SU-DHL-6 (cell line): ENCODE results near the gene SETD4.

Experiments
- H2AFZ ChIP-seq: fragments of 200-600 bp; sonication (generic); 2 replicates; pipeline ENCODE4 v1.6.1; 2014; ENCODE audit warnings: low read depth, mild to moderate bottlenecking, moderate library complexity, mixed read lengths, antibody characterized with exemption, low read length; ENCODE audit not compliant: severe bottlenecking
- H3F3A ChIP-seq: fragments of 200-600 bp; shearing (Covaris generic); 2 replicates; pipeline ENCODE4 v1.6.0; 2016; ENCODE audit warnings: antibody characterized with exemption, mild to moderate bottlenecking; ENCODE audit not compliant: insufficient read depth
- H3K27ac ChIP-seq: fragments of 200-600 bp; sonication (generic); 2 replicates; pipeline ENCODE4 v1.5.1; 2016; ENCODE audit warnings: low read depth, mild to moderate bottlenecking, low read length, moderate library complexity, mixed read lengths
- H3K27me3 ChIP-seq: fragments of 200-600 bp; sonication (generic), shearing (Covaris generic); 2 replicates; pipeline ENCODE4 v1.6.0; 2014; ENCODE audit warnings: mild to moderate bottlenecking, low read length
- H3K36me3 ChIP-seq: fragments of 200-600 bp; sonication (generic); 2 replicates; pipeline ENCODE4 v1.6.1; 2014; ENCODE audit warnings: mild to moderate bottlenecking, low read length, mixed read lengths
- H3K4me2 ChIP-seq: fragments of 300-600, 200-600 bp; shearing (Covaris generic), sonication (generic); 2 replicates; pipeline ENCODE4 v1.6.0; 2014; ENCODE audit warnings: low read length, low read depth, mild to moderate bottlenecking; ENCODE audit not compliant: poor library complexity, severe bottlenecking
- H3K4me3 ChIP-seq: fragments of 200-600 bp; sonication (generic); 2 replicates; pipeline ENCODE4 v1.5.1; 2014; ENCODE audit warnings: antibody characterized with exemption, low read length, mild to moderate bottlenecking, mixed read lengths; ENCODE audit not compliant: insufficient read depth, poor library complexity, severe bottlenecking
- H3K79me2 ChIP-seq: fragments of 200-600 bp; sonication (generic); 2 replicates; pipeline ENCODE4 v1.6.1; 2014; ENCODE audit warnings: mild to moderate bottlenecking, low read length, moderate library complexity; ENCODE audit not compliant: insufficient read depth
- H3K9ac ChIP-seq: fragments of 200-600 bp; sonication (generic); 2 replicates; pipeline ENCODE4 v1.7.0; 2014; ENCODE audit warnings: mild to moderate bottlenecking, low read length
- H3K9me2 ChIP-seq: fragments of 200-600 bp; sonication (generic); replicated peaks from 2 replicates; pipeline ENCODE4 v1.6.1; 2014; ENCODE audit warnings: low read length; ENCODE audit not compliant: insufficient read depth
- H3K9me3 ChIP-seq: fragments of 200-600 bp; sonication (generic); 2 replicates; pipeline ENCODE4 v1.6.1; 2014; ENCODE audit warnings: low read length, mixed read lengths; ENCODE audit not compliant: insufficient read depth
- H4K20me1 ChIP-seq: fragments of 200-600 bp; sonication (generic); 2 replicates; pipeline ENCODE4 v1.6.1; 2014; ENCODE audit warnings: low read depth, mild to moderate bottlenecking, antibody characterized with exemption, low read length, moderate library complexity, mixed read lengths
- CTCF ChIP-seq: fragments of 200-600 bp; sonication (generic); IDR thresholded peaks from one replicate; pipeline ENCODE4 v1.5.1; 2017; ENCODE audit warnings: antibody characterized with exemption, mild to moderate bottlenecking, low read length, moderate library complexity; ENCODE audit not compliant: insufficient read depth, poor library complexity, severe bottlenecking
- EZH2phosphoT487 ChIP-seq: fragments of 200-600 bp; sonication (generic), shearing (Covaris generic); conservative IDR thresholded peaks from 2 replicates; pipeline ENCODE4 v1.6.1; 2018; ENCODE audit warnings: mild to moderate bottlenecking, antibody characterized with exemption, low read length, moderate library complexity, mixed read lengths

Gene SETD4

GRCh38 chr21:36038701-36039497 is 21.4 kb downstream of the SETD4 start:
- Histone ChIP-seq H3K9me2 (no peaks in the 10 kb centered on the region), H3K27ac (no peak overlapping the region), H3K27me3 (no peaks in the 10 kb centered on the region), H2AFZ (no peak overlapping the region), H3K9ac (no peak overlapping the region), H3K4me2 (no peak overlapping the region), H3F3A (no peaks in the 10 kb centered on the region), H3K36me3 (peaks cover 5% of the 10 kb centered on the region; the same call in 1 of the 2 replicates), H3K4me3 (no peak overlapping the region), H4K20me1 (no peaks in the 10 kb centered on the region), H3K9me3 (no peaks in the 10 kb centered on the region), H3K79me2 (no peaks in the 10 kb centered on the region)
- TF ChIP-seq CTCF (no peak), EZH2phosphoT487 (no peak)

GRCh38 chr21:36035381-36035791 is 24.9 kb downstream of the SETD4 start:
- Histone ChIP-seq H3K4me3 (no peak overlapping the region), H3K9me2 (no peaks in the 10 kb centered on the region), H2AFZ (no peak overlapping the region), H3K27ac (no peak overlapping the region), H3K9me3 (no peaks in the 10 kb centered on the region), H3K27me3 (no peaks in the 10 kb centered on the region), H3K36me3 (peaks cover 5% of the 10 kb centered on the region; the same call in 1 of the 2 replicates), H3K79me2 (no peaks in the 10 kb centered on the region), H3F3A (no peaks in the 10 kb centered on the region), H3K9ac (no peak overlapping the region), H4K20me1 (no peaks in the 10 kb centered on the region), H3K4me2 (no peak overlapping the region)
- TF ChIP-seq CTCF: no peak
- TF ChIP-seq EZH2phosphoT487: no peak

GRCh38 chr21:36034211-36034913 is 26.0 kb downstream of the SETD4 start:
- Histone ChIP-seq H4K20me1 (no peaks in the 10 kb centered on the region), H3K9me2 (no peaks in the 10 kb centered on the region), H3K9me3 (no peaks in the 10 kb centered on the region), H3F3A (no peaks in the 10 kb centered on the region), H3K27ac (no peak overlapping the region), H3K4me2 (no peak overlapping the region), H3K9ac (no peak overlapping the region), H3K4me3 (no peak overlapping the region), H3K79me2 (no peaks in the 10 kb centered on the region), H2AFZ (no peak overlapping the region), H3K36me3 (peaks cover 5% of the 10 kb centered on the region; the same call in 1 of the 2 replicates), H3K27me3 (no peaks in the 10 kb centered on the region)
- TF ChIP-seq CTCF: no peak
- no peak for TF ChIP-seq EZH2phosphoT487
